ENCODE data around the gene MLF2. TPM values are rescaled to one million over a fixed set of nuclear protein-coding genes. Genes with fewer than 3 reads are reported as not detected.

Gene MLF2
- total and polyA plus RNA-seq, 9 of the 15 experiments (the other 6 are each of a cell fraction or from before 2014, with no cell fraction given), result 11.4 to 190 (median 139) TPM

DNA sequence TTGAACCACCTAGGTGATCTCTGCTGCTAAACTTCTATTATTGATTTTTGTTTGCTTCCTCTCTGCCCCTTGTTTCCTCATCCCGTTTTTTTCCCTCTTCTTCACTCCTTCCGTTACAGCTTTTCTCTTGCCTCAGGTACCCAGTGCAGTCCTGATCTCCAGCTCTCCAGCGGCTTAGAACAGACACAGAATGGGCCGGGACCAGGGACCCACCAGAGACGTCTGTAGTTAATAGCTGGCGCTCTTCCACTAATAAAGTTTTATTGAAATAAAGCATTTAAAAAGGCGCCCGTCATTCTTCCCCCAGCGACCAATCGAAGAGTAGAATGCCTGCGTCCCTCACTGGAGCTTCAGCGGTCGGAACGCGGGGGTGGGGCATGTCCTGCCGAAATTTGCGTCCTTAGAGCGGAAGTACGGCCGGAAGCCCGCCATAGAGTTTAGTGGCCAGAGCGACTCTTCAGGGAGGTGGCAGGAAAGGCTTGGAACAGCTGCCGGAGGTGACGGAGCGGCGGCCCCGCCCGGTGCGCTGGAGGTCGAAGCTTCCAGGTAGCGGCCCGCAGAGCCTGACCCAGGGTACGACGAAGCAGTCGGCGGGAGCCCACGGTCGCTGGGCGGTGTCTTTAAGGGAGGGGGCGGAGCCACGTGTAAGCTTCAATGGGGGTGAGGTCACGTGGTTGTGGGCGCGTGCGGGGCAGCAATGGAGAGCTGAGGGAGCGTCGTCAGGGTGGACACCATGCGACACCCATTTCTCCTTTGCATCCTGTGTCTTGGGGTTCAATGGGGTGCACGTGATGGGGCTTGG lies 29.1 kb downstream of the MLF2 start, which contains the start of gene COPS7A (continued):
- TF ChIP-seq, protein P1, sequence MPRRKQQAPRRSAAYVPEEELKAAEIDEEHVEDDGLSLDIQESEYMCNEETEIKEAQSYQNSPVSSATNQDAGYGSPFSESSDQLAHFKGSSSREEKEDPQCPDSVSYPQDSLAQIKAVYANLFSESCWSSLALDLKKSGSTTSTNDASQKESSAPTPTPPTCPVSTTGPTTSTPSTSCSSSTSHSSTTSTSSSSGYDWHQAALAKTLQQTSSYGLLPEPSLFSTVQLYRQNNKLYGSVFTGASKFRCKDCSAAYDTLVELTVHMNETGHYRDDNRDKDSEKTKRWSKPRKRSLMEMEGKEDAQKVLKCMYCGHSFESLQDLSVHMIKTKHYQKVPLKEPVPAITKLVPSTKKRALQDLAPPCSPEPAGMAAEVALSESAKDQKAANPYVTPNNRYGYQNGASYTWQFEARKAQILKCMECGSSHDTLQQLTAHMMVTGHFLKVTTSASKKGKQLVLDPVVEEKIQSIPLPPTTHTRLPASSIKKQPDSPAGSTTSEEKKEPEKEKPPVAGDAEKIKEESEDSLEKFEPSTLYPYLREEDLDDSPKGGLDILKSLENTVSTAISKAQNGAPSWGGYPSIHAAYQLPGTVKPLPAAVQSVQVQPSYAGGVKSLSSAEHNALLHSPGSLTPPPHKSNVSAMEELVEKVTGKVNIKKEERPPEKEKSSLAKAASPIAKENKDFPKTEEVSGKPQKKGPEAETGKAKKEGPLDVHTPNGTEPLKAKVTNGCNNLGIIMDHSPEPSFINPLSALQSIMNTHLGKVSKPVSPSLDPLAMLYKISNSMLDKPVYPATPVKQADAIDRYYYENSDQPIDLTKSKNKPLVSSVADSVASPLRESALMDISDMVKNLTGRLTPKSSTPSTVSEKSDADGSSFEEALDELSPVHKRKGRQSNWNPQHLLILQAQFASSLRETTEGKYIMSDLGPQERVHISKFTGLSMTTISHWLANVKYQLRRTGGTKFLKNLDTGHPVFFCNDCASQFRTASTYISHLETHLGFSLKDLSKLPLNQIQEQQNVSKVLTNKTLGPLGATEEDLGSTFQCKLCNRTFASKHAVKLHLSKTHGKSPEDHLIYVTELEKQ (CRISPR knock-in tag; IDR thresholded peaks at IDR 0.05), result no peak
- peak; percentile 68 for TF ChIP-seq LCOR (CRISPR knock-in tag; IDR thresholded peaks at IDR 0.05)
- TF ChIP-seq, protein P2, sequence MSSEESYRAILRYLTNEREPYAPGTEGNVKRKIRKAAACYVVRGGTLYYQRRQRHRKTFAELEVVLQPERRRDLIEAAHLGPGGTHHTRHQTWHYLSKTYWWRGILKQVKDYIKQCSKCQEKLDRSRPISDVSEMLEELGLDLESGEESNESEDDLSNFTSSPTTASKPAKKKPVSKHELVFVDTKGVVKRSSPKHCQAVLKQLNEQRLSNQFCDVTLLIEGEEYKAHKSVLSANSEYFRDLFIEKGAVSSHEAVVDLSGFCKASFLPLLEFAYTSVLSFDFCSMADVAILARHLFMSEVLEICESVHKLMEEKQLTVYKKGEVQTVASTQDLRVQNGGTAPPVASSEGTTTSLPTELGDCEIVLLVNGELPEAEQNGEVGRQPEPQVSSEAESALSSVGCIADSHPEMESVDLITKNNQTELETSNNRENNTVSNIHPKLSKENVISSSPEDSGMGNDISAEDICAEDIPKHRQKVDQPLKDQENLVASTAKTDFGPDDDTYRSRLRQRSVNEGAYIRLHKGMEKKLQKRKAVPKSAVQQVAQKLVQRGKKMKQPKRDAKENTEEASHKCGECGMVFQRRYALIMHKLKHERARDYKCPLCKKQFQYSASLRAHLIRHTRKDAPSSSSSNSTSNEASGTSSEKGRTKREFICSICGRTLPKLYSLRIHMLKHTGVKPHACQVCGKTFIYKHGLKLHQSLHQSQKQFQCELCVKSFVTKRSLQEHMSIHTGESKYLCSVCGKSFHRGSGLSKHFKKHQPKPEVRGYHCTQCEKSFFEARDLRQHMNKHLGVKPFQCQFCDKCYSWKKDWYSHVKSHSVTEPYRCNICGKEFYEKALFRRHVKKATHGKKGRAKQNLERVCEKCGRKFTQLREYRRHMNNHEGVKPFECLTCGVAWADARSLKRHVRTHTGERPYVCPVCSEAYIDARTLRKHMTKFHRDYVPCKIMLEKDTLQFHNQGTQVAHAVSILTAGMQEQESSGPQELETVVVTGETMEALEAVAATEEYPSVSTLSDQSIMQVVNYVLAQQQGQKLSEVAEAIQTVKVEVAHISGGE (CRISPR knock-in tag; IDR thresholded peaks at IDR 0.05), result peak in 1 of 3 experiments; percentile 93; a peak in 2 of 6 replicates
- peak; percentile 33; the same call in 1 of the 2 replicates for TF ChIP-seq NBN (IDR thresholded peaks at IDR 0.05; ENCODE audit: low read depth)
- TF ChIP-seq HCFC1 (IDR thresholded peaks at IDR 0.05; ENCODE audit: low read depth, low read length), result peak; percentile 79
- TF ChIP-seq NCOA4 (IDR thresholded peaks at IDR 0.05; ENCODE audit: partially characterized antibody), result no peak
- TF ChIP-seq, protein P3, sequence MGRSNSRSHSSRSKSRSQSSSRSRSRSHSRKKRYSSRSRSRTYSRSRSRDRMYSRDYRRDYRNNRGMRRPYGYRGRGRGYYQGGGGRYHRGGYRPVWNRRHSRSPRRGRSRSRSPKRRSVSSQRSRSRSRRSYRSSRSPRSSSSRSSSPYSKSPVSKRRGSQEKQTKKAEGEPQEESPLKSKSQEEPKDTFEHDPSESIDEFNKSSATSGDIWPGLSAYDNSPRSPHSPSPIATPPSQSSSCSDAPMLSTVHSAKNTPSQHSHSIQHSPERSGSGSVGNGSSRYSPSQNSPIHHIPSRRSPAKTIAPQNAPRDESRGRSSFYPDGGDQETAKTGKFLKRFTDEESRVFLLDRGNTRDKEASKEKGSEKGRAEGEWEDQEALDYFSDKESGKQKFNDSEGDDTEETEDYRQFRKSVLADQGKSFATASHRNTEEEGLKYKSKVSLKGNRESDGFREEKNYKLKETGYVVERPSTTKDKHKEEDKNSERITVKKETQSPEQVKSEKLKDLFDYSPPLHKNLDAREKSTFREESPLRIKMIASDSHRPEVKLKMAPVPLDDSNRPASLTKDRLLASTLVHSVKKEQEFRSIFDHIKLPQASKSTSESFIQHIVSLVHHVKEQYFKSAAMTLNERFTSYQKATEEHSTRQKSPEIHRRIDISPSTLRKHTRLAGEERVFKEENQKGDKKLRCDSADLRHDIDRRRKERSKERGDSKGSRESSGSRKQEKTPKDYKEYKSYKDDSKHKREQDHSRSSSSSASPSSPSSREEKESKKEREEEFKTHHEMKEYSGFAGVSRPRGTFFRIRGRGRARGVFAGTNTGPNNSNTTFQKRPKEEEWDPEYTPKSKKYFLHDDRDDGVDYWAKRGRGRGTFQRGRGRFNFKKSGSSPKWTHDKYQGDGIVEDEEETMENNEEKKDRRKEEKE (IDR thresholded peaks at IDR 0.05; ENCODE audit: borderline replicate concordance in 1 of 2, control insufficient read depth in 1 of 2, low read depth in 2 of 2, low read length in 1 of 2), result peak in 1 of 2 experiments; percentile 78; a peak in 1 of 4 replicates
- no peak for TF ChIP-seq ZC3H4 (CRISPR knock-in tag; IDR thresholded peaks at IDR 0.05; ENCODE audit: borderline replicate concordance)
- TF ChIP-seq SMARCE1 (IDR thresholded peaks at IDR 0.05), result 0 out of 2 replicates have a peak, but pooled peaks have one; percentile 14
- TF ChIP-seq, protein P4, sequence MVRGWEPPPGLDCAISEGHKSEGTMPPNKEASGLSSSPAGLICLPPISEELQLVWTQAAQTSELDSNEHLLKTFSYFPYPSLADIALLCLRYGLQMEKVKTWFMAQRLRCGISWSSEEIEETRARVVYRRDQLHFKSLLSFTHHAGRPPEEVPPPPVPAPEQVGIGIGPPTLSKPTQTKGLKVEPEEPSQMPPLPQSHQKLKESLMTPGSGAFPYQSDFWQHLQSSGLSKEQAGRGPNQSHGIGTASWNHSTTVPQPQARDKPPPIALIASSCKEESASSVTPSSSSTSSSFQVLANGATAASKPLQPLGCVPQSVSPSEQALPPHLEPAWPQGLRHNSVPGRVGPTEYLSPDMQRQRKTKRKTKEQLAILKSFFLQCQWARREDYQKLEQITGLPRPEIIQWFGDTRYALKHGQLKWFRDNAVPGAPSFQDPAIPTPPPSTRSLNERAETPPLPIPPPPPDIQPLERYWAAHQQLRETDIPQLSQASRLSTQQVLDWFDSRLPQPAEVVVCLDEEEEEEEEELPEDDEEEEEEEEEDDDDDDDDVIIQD (CRISPR knock-in tag; IDR thresholded peaks at IDR 0.05), result no peak
- no peak for TF ChIP-seq TEAD2 (tag; IDR thresholded peaks at IDR 0.05)
- TF ChIP-seq SMARCA5 (IDR thresholded peaks at IDR 0.05), result no peak

All from K562 (cell line).